GM19455 (cell line): ENCODE measurements around the gene FAM76A.
"Not testable (repeated sequence)": the region's sequence is repeated elsewhere in the genome, so short reads cannot be mapped to it uniquely, and the experiment has no call there.

ENCODE experiments used
- ATAC-seq: cut with Tn5 transposase; IDR thresholded peaks from one replicate; pipeline ENCODE4 v1.9.1; 2021; ENCODE audit not compliant: unreplicated experiment

The FAM76A gene

DNA sequence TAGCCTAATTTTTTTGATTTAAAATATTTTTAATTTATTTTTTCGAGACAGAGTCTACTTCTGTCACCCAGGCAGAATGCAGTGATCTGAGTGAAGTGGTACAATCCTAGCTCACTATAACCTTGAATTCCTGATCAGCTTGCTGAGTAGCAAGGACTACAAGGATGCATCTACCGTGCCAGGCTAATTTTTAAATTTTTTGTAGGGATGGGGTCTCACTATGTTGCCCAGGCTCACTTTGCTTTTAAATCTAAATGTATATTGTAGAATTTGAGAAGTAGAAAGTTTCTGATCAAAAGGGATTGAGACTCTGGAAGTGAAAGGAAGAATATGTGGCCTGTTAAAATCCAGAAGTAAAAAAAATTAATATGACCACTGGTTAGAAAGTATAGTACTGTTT is 48.9 kb downstream of the FAM76A start:
- no peak for ATAC-seq

- ATAC-seq, result not testable (repeated sequence)
These were observed 49.6 kb downstream of the FAM76A start for GRCh38 chr1:27775336-27775735.

DNA sequence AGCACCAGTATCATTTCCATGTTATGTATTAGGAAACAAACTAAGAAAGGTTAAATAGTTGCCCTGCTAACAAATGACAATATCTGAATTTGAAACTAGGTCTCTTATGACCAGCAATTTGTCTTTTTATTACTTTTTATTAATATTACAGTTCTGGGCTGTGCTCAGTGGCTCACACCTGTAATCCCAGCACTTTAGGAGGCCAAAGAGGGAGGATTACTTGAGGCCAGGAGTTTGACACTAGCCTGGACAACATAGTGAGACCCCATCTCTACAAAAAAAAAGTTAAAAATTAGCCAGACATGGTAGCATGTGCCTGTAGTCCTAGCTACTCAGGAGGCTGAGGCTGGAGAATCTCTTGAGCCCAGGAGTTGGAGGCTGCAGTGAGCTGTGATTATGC is 50.5 kb downstream of the FAM76A start:
- ATAC-seq, result not testable (repeated sequence)

DNA sequence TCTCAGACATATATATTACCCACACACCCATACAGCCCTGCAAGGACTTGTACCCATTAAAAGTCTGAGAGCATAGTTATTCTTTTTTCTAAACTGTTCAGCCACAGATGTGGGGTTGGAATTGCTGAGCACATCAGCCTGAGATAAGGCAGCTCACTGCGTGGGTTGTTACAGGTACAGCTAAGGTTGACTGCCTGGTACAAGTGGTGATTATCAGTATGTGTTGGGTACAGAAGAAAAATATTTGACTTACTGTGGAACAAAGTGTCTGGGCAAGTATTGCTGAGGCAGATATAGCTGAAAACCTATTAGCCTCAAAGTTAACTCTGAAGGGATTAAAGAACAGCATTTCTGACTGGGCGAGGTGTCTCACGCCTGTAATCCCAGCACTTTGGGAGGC is 52.3 kb downstream of the FAM76A start:
- no peak for ATAC-seq

DNA sequence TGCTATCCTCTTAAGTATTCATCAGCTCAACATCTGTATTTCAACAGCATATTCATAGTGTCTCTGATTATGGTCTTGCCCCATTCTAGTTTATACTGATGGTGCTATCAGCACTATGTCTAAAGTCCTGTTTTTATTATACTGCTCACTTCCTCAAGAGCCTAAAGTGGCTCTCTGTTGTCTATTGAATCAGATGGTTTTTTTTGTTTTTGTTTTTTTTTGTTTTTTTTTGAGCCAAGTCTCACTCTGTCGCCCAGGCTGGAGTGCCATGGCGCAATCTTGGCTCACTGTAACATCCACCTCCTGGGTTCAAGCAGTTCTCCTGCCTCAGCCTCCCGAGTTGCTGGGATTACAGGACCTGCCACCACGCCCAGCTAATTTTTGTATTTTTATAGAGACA is 53.4 kb downstream of the FAM76A start:
- ATAC-seq, result no peak

DNA sequence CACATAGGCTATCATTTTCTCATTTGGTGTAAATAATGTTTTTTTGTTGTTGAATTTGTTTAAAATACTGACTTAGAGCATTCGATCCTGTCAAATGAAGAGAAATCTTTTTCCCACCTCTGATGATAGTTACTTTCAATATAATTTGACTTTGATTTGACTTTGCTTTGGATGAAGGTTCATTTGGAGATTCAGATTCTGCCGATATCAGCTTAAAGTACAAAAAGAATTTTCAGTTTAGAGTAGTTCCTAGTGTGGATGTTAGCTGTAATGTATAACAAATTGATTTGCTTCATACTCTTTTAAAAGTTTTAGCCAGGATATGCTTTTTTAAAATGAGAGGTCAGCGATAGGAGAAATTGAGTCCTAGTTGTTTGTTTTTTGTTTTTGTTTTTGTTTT is 57.2 kb downstream of the FAM76A start:
- no peak for ATAC-seq

- no peak for ATAC-seq
These were observed 58.9 kb downstream of the FAM76A start for GRCh38 chr1:27784700-27785099.

DNA sequence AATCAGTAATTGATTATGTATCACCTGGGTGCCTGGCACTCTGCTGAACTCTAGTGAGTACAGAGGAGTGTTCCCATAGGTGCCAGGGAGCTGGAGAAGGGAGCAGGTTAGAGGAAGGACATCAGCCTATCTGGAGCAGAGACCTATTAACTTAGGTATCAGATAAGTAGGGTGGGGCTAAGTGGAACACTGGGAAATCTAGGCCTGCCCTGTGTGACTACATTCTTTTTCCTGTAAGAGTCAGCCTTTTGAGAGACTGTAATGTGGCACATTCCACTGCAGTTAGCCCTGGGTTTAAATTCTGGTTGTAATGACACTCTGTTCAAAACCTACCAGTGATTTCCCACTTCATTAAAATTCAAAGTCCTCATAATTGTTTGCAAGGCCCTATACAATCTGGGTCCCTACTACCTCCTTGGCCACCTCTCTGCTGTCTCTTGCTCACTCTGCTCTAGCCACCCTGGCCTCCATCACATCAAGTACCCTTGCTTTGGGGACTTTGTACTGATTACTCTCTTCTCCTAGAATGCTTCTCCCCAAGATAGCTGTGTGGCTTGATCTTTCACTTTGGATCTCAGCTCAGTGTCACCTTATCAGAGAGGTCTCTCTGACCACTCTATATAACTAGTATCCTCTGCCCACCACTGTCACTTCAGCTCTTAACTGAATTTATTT is 60.2 kb downstream of the FAM76A start:
- no peak for ATAC-seq

DNA sequence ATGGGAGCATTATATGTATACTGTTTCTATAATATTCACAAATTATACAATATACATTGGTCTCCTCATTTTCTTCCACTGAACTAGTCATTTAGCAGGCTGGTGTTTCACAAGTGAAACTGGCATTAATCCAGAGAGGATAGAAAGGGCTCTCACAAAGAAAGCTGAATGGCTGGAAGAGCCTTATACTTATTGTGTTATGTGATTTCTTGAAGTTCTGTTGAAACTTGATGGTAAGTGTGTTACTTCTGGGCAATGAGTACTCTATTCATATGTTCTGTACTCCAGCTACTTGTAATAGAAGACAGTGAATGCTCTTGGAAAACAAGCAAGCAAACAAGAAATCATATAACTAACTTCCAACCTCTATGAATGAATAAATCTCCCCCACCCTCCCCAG is 62.1 kb downstream of the FAM76A start:
- no peak for ATAC-seq

- no peak for ATAC-seq
These were observed 63.8 kb downstream of the FAM76A start for GRCh38 chr1:27789540-27790041.

DNA sequence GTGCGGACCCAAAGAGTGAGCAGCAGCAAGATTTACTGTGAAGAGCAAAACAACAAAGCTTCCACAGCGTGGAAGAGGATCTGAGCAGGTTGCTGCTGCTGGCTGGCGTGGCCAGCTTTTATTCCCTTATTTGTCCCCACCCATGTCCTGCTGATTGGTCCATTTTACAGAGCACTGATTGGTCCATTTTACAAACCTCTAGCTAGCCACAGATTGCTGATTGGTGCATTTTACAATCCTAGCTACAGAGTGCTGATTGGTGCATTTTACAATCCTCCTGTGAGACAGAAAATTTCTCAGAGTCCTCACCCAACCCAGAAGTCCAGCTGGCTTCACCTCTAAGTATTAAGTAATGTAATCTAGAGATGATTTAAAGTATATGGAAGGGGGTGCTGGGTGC is 64.5 kb downstream of the FAM76A start:
- ATAC-seq, result not testable (repeated sequence)

DNA sequence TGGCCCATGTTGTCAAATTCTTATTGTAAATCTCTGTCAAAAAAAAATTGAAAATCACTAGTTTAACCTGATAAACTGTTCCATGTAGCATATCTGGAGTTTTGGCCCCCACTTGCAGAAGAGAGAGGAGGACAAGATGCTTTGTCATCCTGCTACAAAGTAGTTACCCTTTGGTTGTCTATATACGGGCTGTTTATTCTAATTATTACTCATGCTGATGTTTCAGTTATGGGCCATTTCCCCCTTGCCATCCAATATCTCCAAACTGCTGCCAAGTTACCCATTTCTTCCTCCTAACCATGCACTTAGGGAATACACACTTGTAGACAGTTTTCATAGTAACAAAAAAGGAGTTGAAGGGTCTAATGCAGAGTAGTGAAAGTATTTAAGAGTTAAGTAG is 69.8 kb downstream of the FAM76A start:
- ATAC-seq, result no peak

DNA sequence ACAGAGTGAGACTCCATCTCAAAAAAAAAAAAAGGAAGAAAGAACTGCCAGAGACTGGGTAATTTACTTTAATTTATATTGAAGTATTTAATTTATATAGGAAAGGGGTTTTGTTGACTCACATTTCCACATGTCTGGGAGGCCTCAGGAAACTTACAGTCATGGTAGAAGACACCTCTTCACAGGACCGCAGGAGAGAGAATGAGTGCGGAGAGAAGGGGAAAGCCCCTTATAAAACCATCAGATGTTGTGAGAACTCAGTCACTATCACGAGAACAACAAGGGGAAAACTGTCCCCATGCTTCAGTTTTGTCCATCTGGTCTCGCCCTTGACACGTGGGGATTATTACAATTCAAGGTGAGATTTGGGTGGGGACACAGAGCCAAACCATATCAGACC is 79.0 kb downstream of the FAM76A start:
- ATAC-seq, result no peak

GRCh38 chr1:27806758-27807157 is 81.0 kb downstream of the FAM76A start:
- ATAC-seq, result no peak

- no peak for ATAC-seq
These were observed 81.6 kb downstream of the FAM76A start for GRCh38 chr1:27807385-27807784.

- ATAC-seq, result not testable (repeated sequence)
These were observed 82.4 kb downstream of the FAM76A start for GRCh38 chr1:27808131-27808530.

DNA sequence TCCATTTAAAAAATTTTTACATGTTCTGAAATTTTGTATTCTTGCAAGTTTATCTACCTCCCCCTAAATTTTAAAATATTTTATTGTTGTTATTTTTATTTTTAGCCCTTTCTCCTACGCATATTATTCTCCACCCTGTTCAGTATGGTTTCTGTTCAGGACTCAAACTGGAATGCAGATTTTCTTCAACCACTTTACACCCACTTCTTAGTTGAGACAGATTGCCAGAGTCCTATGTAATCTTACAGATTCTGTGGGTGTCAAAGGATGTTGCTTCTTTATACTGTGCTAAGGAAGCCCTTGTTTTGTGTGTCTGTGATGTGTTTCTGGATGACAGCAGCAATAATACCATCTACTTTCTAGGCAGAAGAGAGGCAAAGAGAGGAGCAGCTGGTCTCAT is 84.1 kb downstream of the FAM76A start:
- ATAC-seq, result no peak

DNA sequence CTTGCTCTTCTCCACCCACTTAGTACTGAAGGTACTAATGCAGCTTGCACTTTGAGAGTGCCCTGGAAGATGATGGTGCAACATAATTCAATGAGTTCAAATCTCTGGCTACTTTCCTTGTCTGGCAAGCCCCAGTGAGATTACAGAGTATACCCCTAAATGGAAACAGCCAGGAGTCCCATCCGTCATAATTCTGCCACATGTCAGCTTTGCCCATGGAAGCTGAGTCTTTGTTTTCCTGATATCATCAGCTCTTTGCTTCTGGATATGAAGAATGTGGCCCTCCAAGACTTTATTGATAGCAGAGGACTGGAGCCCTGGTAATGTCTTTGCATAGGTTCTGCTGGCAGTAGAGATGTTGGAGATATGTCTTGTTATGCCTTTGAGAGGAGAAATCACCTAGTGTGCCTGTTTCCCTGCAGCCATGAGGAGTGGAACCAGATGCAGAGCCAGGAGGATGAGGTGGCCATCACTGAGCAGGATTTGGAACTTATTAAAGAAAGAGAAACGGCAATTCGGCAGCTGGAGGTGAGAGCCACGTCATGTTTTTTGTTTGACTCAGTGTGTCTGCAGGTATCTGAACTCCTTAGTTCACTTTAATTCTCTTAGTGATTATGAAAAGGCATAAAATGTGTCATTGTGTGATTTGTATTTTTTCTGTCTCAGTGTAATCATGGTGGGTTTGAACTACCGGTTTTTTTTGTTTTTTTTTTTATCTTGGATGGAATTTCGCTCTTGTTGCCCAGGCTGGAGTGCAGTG is 86.2 kb downstream of the FAM76A start:
- ATAC-seq, result no peak
